Caco-2 (cell line): ENCODE results near the gene CLDN14. TPM values are rescaled to one million over a fixed set of nuclear protein-coding genes. Genes with fewer than 3 reads are reported as not detected.

Experiments
- BruUV-seq: library from RNA; stranded (reverse); fragments of 400-500 nt; replicated peaks from 2 replicates; lab custom pipeline; 2021; lab: Mats Ljungman, UMichigan
- CTCF ChIA-PET: fragments of 300-600 bp; sonication (Branson Sonifier 250); formaldehyde crosslinking; loops from one replicate; lab custom pipeline; 2022; ENCODE audit warnings: antibody characterized with exemption; lab: Charles Lee
- POLR2A ChIA-PET: fragments of 300-600 bp; sonication (Branson Sonifier 250); formaldehyde crosslinking; loops from one replicate; lab custom pipeline; 2022; ENCODE audit warnings: antibody characterized with exemption; lab: Charles Lee
- DNase-seq, 2 experiments: peaks; one replicate each; pipeline versions ENCODE4 v3.0.0 to v3.0.0-alpha.2; 2020 to 2022
- H3K27me3 ChIP-seq: replicated peaks from 2 replicates; pipeline ENCODE4 v1.6.0; 2011; ENCODE audit warnings: low read length; ENCODE audit not compliant: control insufficient read depth, insufficient read depth
- H3K36me3 ChIP-seq: 2 replicates; pipeline ENCODE4 v1.5.1; 2011; ENCODE audit warnings: low read length; ENCODE audit not compliant: control insufficient read depth, insufficient read depth
- H3K4me1 ChIP-seq: fragments of 250-450 bp; sonication (Bioruptor Pico); 2 replicates; pipeline ENCODE4 v1.5.1; 2020; ENCODE audit warnings: mild to moderate bottlenecking
- H3K4me3 ChIP-seq: 2 replicates; pipeline ENCODE4 v1.5.1; 2011; ENCODE audit warnings: low read depth, mild to moderate bottlenecking, control low read depth, low read length
- H3K9me3 ChIP-seq: fragments of 250-450 bp; sonication (Bioruptor Pico); 2 replicates; pipeline ENCODE4 v1.5.1; 2020; ENCODE audit warnings: mild to moderate bottlenecking, moderate library complexity
- H3K27ac Mint-ChIP-seq: one replicate; pipeline ENCODE4 v1.8.0; 2022; ENCODE audit warnings: mixed read lengths; ENCODE audit not compliant: unreplicated experiment
- H3K27me3 Mint-ChIP-seq: one replicate; pipeline ENCODE4 v1.8.0; 2022; ENCODE audit warnings: mixed read lengths; ENCODE audit not compliant: insufficient read depth, unreplicated experiment
- H3K36me3 Mint-ChIP-seq: one replicate; pipeline ENCODE4 v1.8.0; 2022; ENCODE audit warnings: mild to moderate bottlenecking, mixed read lengths; ENCODE audit not compliant: insufficient read depth, unreplicated experiment
- H3K4me1 Mint-ChIP-seq: one replicate; pipeline ENCODE4 v1.8.0; 2022; ENCODE audit warnings: low read depth, mixed read lengths; ENCODE audit not compliant: unreplicated experiment
- H3K4me3 Mint-ChIP-seq: one replicate; pipeline ENCODE4 v1.8.0; 2022; ENCODE audit warnings: mild to moderate bottlenecking, moderate library complexity, mixed read lengths; ENCODE audit not compliant: unreplicated experiment
- H3K9me3 Mint-ChIP-seq: one replicate; pipeline ENCODE4 v1.8.0; 2022; ENCODE audit warnings: mixed read lengths; ENCODE audit not compliant: unreplicated experiment
- CTCF ChIP-seq, 2 experiments: fragments of 200-600 bp in 1 of 2; IDR thresholded peaks; 1 replicate in 1 of 2; 2 replicates in 1 of 2; pipeline versions ENCODE4 v1.5.1 to v1.8.0; 2011 to 2022; ENCODE audit warnings: antibody characterized with exemption in 1 of 2, control low read depth in 1 of 2, inconsistent platforms in 1 of 2, low read depth in 1 of 2, low read length in 1 of 2, mild to moderate bottlenecking in 1 of 2, moderate library complexity in 1 of 2; ENCODE audit not compliant: insufficient read depth in 1 of 2, severe bottlenecking in 1 of 2, unreplicated experiment in 1 of 2
- intact Hi-C: fragments of 100-400 bp; cut with micrococcal nuclease; formaldehyde crosslinking; loops from one replicate; pipeline ENCODE4 v1.10.0; 2022; ENCODE audit not compliant: unreplicated experiment
- total RNA-seq: library from RNA; stranded (reverse); gene quantifications from 2 replicates; pipeline ENCODE4 v1.2.3, GENCODE V29; 2022

The CLDN14 gene
- total RNA-seq, 1 experiment from 2014 or later, result not detected

GRCh38 chr21:36461277-36461917 is 18.5 kb downstream of the CLDN14 start:
- Mint-ChIP-seq H3K4me3 (no peak overlapping the region), H3K27me3 (no peaks in the 10 kb centered on the region), H3K4me1 (no peaks in the 10 kb centered on the region), H3K36me3 (no peaks in the 10 kb centered on the region), H3K27ac (no peak overlapping the region), H3K9me3 (no peaks in the 10 kb centered on the region)
- intact Hi-C loops, result no loop called here
- no peak for TF ChIP-seq CTCF (IDR thresholded peaks at IDR 0.05; ENCODE audit: insufficient read depth in 1 of 2, low read depth in 1 of 2, low read length in 1 of 2, severe bottlenecking in 1 of 2, unreplicated experiment in 1 of 2)
- Histone ChIP-seq H3K4me1 (no peaks in the 10 kb centered on the region), H3K9me3 (no peaks in the 10 kb centered on the region), H3K27me3 (no peaks in the 10 kb centered on the region), H3K4me3 (no peak overlapping the region), H3K36me3 (no peaks in the 10 kb centered on the region; the same call in 1 of the 2 replicates)
- POLR2A ChIA-PET, result no interaction called here
- CTCF ChIA-PET, result no interaction called here
- DNase-seq, result no peak
- no TSS peak for BruUV-seq

- H3K36me3 Mint-ChIP-seq, result no peaks in the 10 kb centered on the region
- POLR2A ChIA-PET, result no interaction called here
- no TSS peak for BruUV-seq
- no peak for DNase-seq
- no peak overlapping the region for H3K4me3 Mint-ChIP-seq
- H3K4me1 ChIP-seq, result no peaks in the 10 kb centered on the region
- H3K27ac Mint-ChIP-seq, result no peak overlapping the region
- no peaks in the 10 kb centered on the region for H3K4me1 Mint-ChIP-seq
- H3K27me3 Mint-ChIP-seq, result no peaks in the 10 kb centered on the region
- no peaks in the 10 kb centered on the region for H3K9me3 ChIP-seq
- H3K9me3 Mint-ChIP-seq, result no peaks in the 10 kb centered on the region
- no peaks in the 10 kb centered on the region for H3K27me3 ChIP-seq
- TF ChIP-seq CTCF (IDR thresholded peaks at IDR 0.05; ENCODE audit: insufficient read depth in 1 of 2, low read depth in 1 of 2, low read length in 1 of 2, severe bottlenecking in 1 of 2, unreplicated experiment in 1 of 2), result no peak
- H3K4me3 ChIP-seq, result no peak overlapping the region
- intact Hi-C loops, result no loop called here
- CTCF ChIA-PET, result no interaction called here
- H3K36me3 ChIP-seq, result no peaks in the 10 kb centered on the region; the same call in 1 of the 2 replicates
Observed at GRCh38 chr21:36460866-36461265, 19.1 kb downstream of the CLDN14 start.

GRCh38 chr21:36459098-36459497 is 20.8 kb downstream of the CLDN14 start:
- CTCF ChIA-PET, result interaction anchor here (1.0 kb wide), 1 partner anchor 21 kb away, joined by 3 read pairs; the partner anchor contains the start of gene CLDN14

More at GRCh38 chr21:36459098-36459497, 20.8 kb downstream of the CLDN14 start:
- H3K36me3 Mint-ChIP-seq, result no peaks in the 10 kb centered on the region
- no peaks in the 10 kb centered on the region for H3K9me3 Mint-ChIP-seq
- no peak overlapping the region for H3K27ac Mint-ChIP-seq
- no peak for TF ChIP-seq CTCF (IDR thresholded peaks at IDR 0.05; ENCODE audit: insufficient read depth in 1 of 2, low read depth in 1 of 2, low read length in 1 of 2, severe bottlenecking in 1 of 2, unreplicated experiment in 1 of 2)
- no TSS peak for BruUV-seq
- H3K9me3 ChIP-seq, result no peaks in the 10 kb centered on the region
- H3K4me1 ChIP-seq, result no peaks in the 10 kb centered on the region
- no peak for DNase-seq
- H3K27me3 ChIP-seq, result no peaks in the 10 kb centered on the region
- no peak overlapping the region for H3K4me3 Mint-ChIP-seq
- no peak overlapping the region for H3K4me3 ChIP-seq
- POLR2A ChIA-PET, result no interaction called here
- H3K27me3 Mint-ChIP-seq, result no peaks in the 10 kb centered on the region
- intact Hi-C loops, result no loop called here
- no peaks in the 10 kb centered on the region for H3K4me1 Mint-ChIP-seq
- H3K36me3 ChIP-seq, result no peaks in the 10 kb centered on the region; the same call in 1 of the 2 replicates
